ENCODE results near the gene LIME1.
A peak's percentile ranks its signal among the peaks of the same experiment; 100 is the strongest.

LIME1 gene

GRCh38 chr20:63703976-63704748 lies 32.3 kb upstream of the LIME1 start:
- no peaks in the 10 kb centered on the region for H3K36me3 ChIP-seq (ENCODE audit: insufficient read depth, low read length)
- H3K79me2 ChIP-seq (ENCODE audit: control insufficient read depth, insufficient read depth, low read length, unreplicated experiment) = peaks cover 42% of the 10 kb centered on the region
- no peak overlapping the region for H3K4me3 ChIP-seq (ENCODE audit: low read depth, low read length)
- peaks cover 39% of the 10 kb centered on the region for H3K4me1 ChIP-seq (ENCODE audit: control insufficient read depth, insufficient read depth, low read length, unreplicated experiment)
- H3K27ac ChIP-seq (ENCODE audit: low read depth, low read length) = no peak overlapping the region
- no peak overlapping the region for H2AFZ ChIP-seq (ENCODE audit: low read length, unreplicated experiment)
- no peaks in the 10 kb centered on the region for H3K27me3 ChIP-seq (ENCODE audit: insufficient read depth, low read length)

- H3K27ac ChIP-seq (ENCODE audit: low read depth, low read length) = no peak overlapping the region
- H2AFZ ChIP-seq (ENCODE audit: low read length, unreplicated experiment) = no peak overlapping the region
- H3K4me3 ChIP-seq (ENCODE audit: low read depth, low read length) = no peak overlapping the region
- H3K4me1 ChIP-seq (ENCODE audit: control insufficient read depth, insufficient read depth, low read length, unreplicated experiment) = peaks cover 34% of the 10 kb centered on the region
- H3K36me3 ChIP-seq (ENCODE audit: insufficient read depth, low read length) = no peaks in the 10 kb centered on the region
- H3K79me2 ChIP-seq (ENCODE audit: control insufficient read depth, insufficient read depth, low read length, unreplicated experiment) = peaks cover 46% of the 10 kb centered on the region
- H3K27me3 ChIP-seq (ENCODE audit: insufficient read depth, low read length) = no peaks in the 10 kb centered on the region
Observed at GRCh38 chr20:63704749-63705117, 31.7 kb upstream of the LIME1 start.

DNA sequence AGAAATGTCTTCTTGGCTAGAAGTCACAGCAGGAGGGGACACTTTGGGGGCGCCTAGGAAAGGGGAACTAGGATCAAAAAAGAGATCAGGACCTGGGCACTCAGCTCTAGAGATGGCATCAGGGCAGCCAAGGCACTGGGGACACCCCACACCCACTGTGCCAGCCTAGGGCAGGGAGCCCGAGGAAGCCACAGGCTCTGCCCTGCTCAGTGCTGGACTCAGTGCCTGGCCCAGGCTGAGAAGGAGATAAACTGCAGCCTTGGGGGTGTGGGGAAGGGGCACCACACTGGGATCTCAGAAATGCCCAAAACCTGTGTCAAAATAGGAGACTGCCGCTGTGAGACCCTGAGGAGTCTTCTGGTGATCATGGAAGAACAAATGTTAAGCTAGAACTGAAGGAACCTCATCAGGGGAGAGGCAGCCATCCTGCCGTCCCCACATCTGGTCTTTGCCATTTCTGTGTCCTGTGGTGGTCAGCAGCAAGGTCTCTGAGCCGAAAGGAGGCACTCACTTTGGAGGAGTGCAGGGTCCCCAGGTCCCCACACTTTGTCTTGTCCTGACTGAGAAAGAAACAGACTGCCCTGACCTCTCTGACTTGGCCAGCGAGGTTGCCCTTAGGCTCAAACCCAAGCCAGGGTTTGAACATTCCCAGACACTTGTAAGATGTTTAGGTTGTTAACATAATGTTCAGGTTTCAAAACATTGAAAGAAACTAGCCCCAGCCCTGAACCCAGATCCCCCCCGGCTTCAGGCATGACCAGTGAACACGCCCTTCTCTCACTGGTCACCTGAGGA lies 31.0 kb upstream of the LIME1 start:
- Histone ChIP-seq H3K79me2 (ENCODE audit: control insufficient read depth, insufficient read depth, low read length, unreplicated experiment) (peaks cover 51% of the 10 kb centered on the region), H3K4me3 (ENCODE audit: low read depth, low read length) (no peak overlapping the region; the same call in 1 of the 2 replicates)

GRCh38 chr20:63706027-63706695 lies 30.3 kb upstream of the LIME1 start:
- Histone ChIP-seq H3K27me3 (ENCODE audit: insufficient read depth, low read length) (no peaks in the 10 kb centered on the region), H3K27ac (ENCODE audit: low read depth, low read length) (peak overlapping the region; percentile 60; the same call in 1 of the 2 replicates), H3K4me1 (ENCODE audit: control insufficient read depth, insufficient read depth, low read length, unreplicated experiment) (peaks cover 23% of the 10 kb centered on the region), H2AFZ (ENCODE audit: low read length, unreplicated experiment) (no peak overlapping the region), H3K79me2 (ENCODE audit: control insufficient read depth, insufficient read depth, low read length, unreplicated experiment) (peaks cover 58% of the 10 kb centered on the region), H3K4me3 (ENCODE audit: low read depth, low read length) (peak overlapping the region; percentile 85), H3K36me3 (ENCODE audit: insufficient read depth, low read length) (peaks cover 7% of the 10 kb centered on the region)

More for the DNA sequence above, 31.0 kb upstream of the LIME1 start:
- Histone ChIP-seq H2AFZ (ENCODE audit: low read length, unreplicated experiment) (no peak overlapping the region), H3K36me3 (ENCODE audit: insufficient read depth, low read length) (0 out of 2 replicates have a peak, but pooled peaks cover 2% of the 10 kb centered on the region), H3K4me1 (ENCODE audit: control insufficient read depth, insufficient read depth, low read length, unreplicated experiment) (peaks cover 28% of the 10 kb centered on the region), H3K27ac (ENCODE audit: low read depth, low read length) (no peak overlapping the region), H3K27me3 (ENCODE audit: insufficient read depth, low read length) (no peaks in the 10 kb centered on the region)

- peaks cover 66% of the 10 kb centered on the region for H3K79me2 ChIP-seq (ENCODE audit: control insufficient read depth, insufficient read depth, low read length, unreplicated experiment)
- peaks cover 23% of the 10 kb centered on the region for H3K4me1 ChIP-seq (ENCODE audit: control insufficient read depth, insufficient read depth, low read length, unreplicated experiment)
- peak overlapping the region; percentile 60 for H3K27ac ChIP-seq (ENCODE audit: low read depth, low read length)
- no peaks in the 10 kb centered on the region for H3K27me3 ChIP-seq (ENCODE audit: insufficient read depth, low read length)
- peak overlapping the region; percentile 59 for H2AFZ ChIP-seq (ENCODE audit: low read length, unreplicated experiment)
- H3K36me3 ChIP-seq (ENCODE audit: insufficient read depth, low read length) = peaks cover 15% of the 10 kb centered on the region
- peak overlapping the region; percentile 85 for H3K4me3 ChIP-seq (ENCODE audit: low read depth, low read length)
Observed at GRCh38 chr20:63706852-63707557, 29.5 kb upstream of the LIME1 start.

DNA sequence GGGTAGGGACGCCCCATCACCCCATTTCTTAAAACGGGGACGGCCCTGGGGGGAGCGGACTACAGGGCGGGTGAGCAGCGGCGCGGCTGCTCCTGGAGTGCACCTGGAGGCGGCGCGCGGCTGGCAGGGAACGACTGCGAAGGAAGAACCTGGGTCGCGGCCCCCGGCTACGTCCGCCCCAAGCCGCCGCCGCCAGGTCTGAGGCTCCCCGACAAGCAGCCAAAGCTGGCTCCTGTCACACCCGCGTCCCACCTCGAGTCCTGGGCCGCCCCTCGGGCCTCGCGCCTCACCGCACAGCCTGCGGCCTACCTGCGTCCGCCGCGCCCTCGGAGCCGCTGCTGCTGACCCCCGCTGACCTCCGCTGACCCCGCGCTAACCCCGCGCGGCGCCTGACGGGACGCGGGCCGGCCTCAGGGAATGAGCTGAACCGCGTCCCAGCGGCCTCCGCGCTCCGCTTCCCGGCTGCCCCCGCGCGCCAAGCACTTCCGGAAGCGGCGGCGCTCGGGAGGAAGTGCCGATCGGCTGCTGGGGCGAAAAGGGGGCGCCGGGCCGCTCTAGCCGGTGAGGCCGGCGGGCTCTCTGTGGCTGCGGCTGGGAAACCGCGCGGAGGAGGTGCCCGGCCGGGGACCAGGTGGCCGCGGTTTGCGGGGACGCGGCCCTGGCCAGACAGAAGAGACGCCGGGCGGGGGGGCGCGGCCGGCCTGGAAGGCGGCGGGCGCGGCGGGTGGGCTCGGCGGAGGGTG lies 28.7 kb upstream of the LIME1 start, which contains the start of the genes ARFRP1 and ZGPAT:
Gene ARFRP1, minus strand, starts transcription at position 419 of the 743 bp plus-strand sequence. CDS start 885 bp downstream, outside the sequence.
Gene ZGPAT, plus strand, starts transcription at position 482 of the 743 bp plus-strand sequence. CDS start 542 bp downstream, outside the sequence.
- peak within 1 kb of the TSS; percentile 85 for H3K4me3 ChIP-seq (ENCODE audit: low read depth, low read length)
- no peaks in the 10 kb centered on the region for H3K27me3 ChIP-seq (ENCODE audit: insufficient read depth, low read length)
- peak within 1 kb of the TSS; percentile 66 for H2AFZ ChIP-seq (ENCODE audit: low read length, unreplicated experiment)
- peaks cover 22% of the 10 kb centered on the region for H3K36me3 ChIP-seq (ENCODE audit: insufficient read depth, low read length)
- peak within 1 kb of the TSS; percentile 60 for H3K27ac ChIP-seq (ENCODE audit: low read depth, low read length)
- H3K79me2 ChIP-seq (ENCODE audit: control insufficient read depth, insufficient read depth, low read length, unreplicated experiment) = peaks cover 73% of the 10 kb centered on the region
- H3K4me1 ChIP-seq (ENCODE audit: control insufficient read depth, insufficient read depth, low read length, unreplicated experiment) = peaks cover 23% of the 10 kb centered on the region

GRCh38 chr20:63708301-63709148 lies 27.9 kb upstream of the LIME1 start:
- peaks cover 25% of the 10 kb centered on the region for H3K36me3 ChIP-seq (ENCODE audit: insufficient read depth, low read length)
- H3K4me1 ChIP-seq (ENCODE audit: control insufficient read depth, insufficient read depth, low read length, unreplicated experiment) = peaks cover 23% of the 10 kb centered on the region
- H3K27me3 ChIP-seq (ENCODE audit: insufficient read depth, low read length) = no peaks in the 10 kb centered on the region
- peak overlapping the region; percentile 66 for H2AFZ ChIP-seq (ENCODE audit: low read length, unreplicated experiment)
- H3K4me3 ChIP-seq (ENCODE audit: low read depth, low read length) = peak overlapping the region; percentile 85
- peaks cover 75% of the 10 kb centered on the region for H3K79me2 ChIP-seq (ENCODE audit: control insufficient read depth, insufficient read depth, low read length, unreplicated experiment)
- no peak overlapping the region for H3K27ac ChIP-seq (ENCODE audit: low read depth, low read length)

DNA sequence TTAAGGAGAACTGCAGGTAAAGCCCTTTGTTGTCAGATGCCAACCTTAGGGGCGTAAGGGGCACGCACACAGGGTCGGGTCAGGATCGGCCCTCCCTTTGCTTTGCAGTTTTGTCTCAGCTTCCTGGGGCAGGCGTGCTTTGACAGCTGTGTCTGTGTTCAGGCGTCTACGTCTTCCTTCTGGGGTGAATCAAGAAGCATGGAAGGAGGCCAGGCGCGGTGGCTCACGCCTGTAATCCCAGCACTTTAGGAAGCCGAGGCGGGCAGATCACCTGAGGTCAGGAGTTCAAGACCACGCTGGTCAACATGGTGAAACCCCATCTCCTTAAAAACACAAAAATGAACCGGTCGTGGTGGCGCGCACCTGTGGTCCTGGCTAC lies 27.3 kb upstream of the LIME1 start:
- Histone ChIP-seq H3K27me3 (ENCODE audit: insufficient read depth, low read length) (no peaks in the 10 kb centered on the region), H3K4me3 (ENCODE audit: low read depth, low read length) (peak overlapping the region; percentile 85), H3K36me3 (ENCODE audit: insufficient read depth, low read length) (peaks cover 28% of the 10 kb centered on the region), H3K79me2 (ENCODE audit: control insufficient read depth, insufficient read depth, low read length, unreplicated experiment) (peaks cover 77% of the 10 kb centered on the region), H3K27ac (ENCODE audit: low read depth, low read length) (no peak overlapping the region), H2AFZ (ENCODE audit: low read length, unreplicated experiment) (no peak overlapping the region), H3K4me1 (ENCODE audit: control insufficient read depth, insufficient read depth, low read length, unreplicated experiment) (peaks cover 23% of the 10 kb centered on the region)

DNA sequence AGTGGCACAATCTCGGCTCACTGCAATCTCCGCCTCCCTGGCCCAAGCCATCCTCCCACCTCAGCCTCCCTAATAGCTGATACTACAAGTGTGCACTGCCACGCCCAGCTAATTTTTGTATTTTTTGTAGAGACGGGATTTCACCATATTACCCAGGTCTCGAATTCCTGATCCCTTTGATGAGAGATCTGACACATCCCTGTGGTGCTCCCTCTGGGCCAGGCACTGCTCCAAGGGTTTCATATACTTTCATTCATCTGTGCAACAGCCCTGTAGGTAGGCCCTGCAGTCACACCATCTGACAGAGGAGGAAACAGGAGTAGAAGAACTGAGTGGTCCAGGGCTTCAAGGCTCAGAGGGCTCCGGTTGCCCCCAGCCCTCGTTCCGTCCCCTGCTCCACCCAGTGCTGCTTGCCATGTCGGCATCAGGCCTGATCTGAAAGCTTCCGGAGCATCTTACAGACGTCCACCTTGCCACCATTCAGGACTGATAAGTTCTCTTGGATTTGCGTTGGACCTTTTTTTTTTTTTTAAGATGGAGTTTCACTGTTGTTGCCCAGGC lies 25.3 kb upstream of the LIME1 start:
- Histone ChIP-seq H2AFZ (ENCODE audit: low read length, unreplicated experiment) (no peak overlapping the region), H3K4me1 (ENCODE audit: control insufficient read depth, insufficient read depth, low read length, unreplicated experiment) (peaks cover 13% of the 10 kb centered on the region), H3K36me3 (ENCODE audit: insufficient read depth, low read length) (peaks cover 39% of the 10 kb centered on the region), H3K79me2 (ENCODE audit: control insufficient read depth, insufficient read depth, low read length, unreplicated experiment) (peaks cover 73% of the 10 kb centered on the region), H3K4me3 (ENCODE audit: low read depth, low read length) (no peak overlapping the region), H3K27ac (ENCODE audit: low read depth, low read length) (no peak overlapping the region), H3K27me3 (ENCODE audit: insufficient read depth, low read length) (no peaks in the 10 kb centered on the region)
